ENCODE measurements around the gene KSR1.

Gene KSR1

GRCh38 chr17:27522028-27522635 lies 65.9 kb downstream of the KSR1 start:
- TF ChIP-seq, protein P1, sequence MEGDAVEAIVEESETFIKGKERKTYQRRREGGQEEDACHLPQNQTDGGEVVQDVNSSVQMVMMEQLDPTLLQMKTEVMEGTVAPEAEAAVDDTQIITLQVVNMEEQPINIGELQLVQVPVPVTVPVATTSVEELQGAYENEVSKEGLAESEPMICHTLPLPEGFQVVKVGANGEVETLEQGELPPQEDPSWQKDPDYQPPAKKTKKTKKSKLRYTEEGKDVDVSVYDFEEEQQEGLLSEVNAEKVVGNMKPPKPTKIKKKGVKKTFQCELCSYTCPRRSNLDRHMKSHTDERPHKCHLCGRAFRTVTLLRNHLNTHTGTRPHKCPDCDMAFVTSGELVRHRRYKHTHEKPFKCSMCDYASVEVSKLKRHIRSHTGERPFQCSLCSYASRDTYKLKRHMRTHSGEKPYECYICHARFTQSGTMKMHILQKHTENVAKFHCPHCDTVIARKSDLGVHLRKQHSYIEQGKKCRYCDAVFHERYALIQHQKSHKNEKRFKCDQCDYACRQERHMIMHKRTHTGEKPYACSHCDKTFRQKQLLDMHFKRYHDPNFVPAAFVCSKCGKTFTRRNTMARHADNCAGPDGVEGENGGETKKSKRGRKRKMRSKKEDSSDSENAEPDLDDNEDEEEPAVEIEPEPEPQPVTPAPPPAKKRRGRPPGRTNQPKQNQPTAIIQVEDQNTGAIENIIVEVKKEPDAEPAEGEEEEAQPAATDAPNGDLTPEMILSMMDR (IDR thresholded peaks at IDR 0.05; ENCODE audit: borderline replicate concordance, insufficient read depth, low read depth, low read length), result no peak
- no peak overlapping the region for H3K4me3 ChIP-seq (ENCODE audit: low read depth, low read length)

DNA sequence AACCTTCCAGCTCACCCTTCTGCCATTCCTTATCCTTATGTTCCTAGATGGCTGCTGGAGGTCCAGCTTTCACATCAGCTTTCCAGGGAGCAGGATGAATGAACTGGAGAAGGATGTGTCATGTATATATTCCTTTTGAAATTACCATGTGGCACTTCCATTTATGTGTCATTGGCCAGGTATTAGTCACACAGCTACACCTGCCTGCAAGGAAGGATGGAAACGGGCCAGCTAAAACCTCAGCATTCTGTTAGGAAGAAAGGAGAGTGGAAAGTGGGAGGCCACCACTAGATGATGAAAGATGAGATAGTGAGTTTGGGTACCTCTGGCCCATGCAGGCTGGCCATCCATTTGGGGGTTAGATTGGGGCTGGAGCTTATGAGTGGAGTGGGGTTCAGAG lies 67.5 kb downstream of the KSR1 start:
- H3K4me3 ChIP-seq (ENCODE audit: low read depth, low read length), result no peak overlapping the region
- TF ChIP-seq, protein P1 (IDR thresholded peaks at IDR 0.05; ENCODE audit: borderline replicate concordance, insufficient read depth, low read depth, low read length), result no peak

- TF ChIP-seq, protein P1 (IDR thresholded peaks at IDR 0.05; ENCODE audit: borderline replicate concordance, insufficient read depth, low read depth, low read length), result no peak
- H3K4me3 ChIP-seq (ENCODE audit: low read depth, low read length), result no peak overlapping the region
These were observed 68.3 kb downstream of the KSR1 start for GRCh38 chr17:27524594-27524993.

- no peak overlapping the region for H3K4me3 ChIP-seq (ENCODE audit: low read depth, low read length)
- TF ChIP-seq, protein P1 (IDR thresholded peaks at IDR 0.05; ENCODE audit: borderline replicate concordance, insufficient read depth, low read depth, low read length), result no peak
These were observed 69.1 kb downstream of the KSR1 start for GRCh38 chr17:27525316-27525715.

GRCh38 chr17:27525836-27526603 lies 69.8 kb downstream of the KSR1 start:
- TF ChIP-seq, protein P1 (IDR thresholded peaks at IDR 0.05; ENCODE audit: borderline replicate concordance, insufficient read depth, low read depth, low read length), result no peak
- no peak overlapping the region for H3K4me3 ChIP-seq (ENCODE audit: low read depth, low read length)

DNA sequence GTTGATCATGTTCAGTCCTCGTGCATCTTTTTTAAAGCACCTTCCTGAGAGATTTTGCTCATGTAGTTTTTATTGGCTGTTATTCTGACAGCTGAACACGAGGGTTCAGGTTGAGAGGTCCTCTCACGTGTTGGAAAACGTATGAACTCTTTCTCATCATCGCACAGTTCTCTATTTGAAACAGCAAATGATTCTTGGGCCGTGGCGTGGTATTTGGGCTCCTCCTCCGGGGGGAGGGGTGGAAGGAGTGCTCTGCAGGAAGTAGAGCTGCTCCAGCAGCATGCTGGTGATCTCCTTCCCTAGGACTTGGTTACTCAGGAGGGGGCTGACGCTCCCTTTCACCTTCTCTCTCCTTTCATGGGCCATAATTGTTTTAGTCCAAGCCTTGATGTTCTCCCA lies 70.4 kb downstream of the KSR1 start:
- no peak overlapping the region for H3K4me3 ChIP-seq (ENCODE audit: low read depth, low read length)
- TF ChIP-seq, protein P1 (IDR thresholded peaks at IDR 0.05; ENCODE audit: borderline replicate concordance, insufficient read depth, low read depth, low read length), result no peak

All from GM12875 (cell line).